Measurements from ENCODE around the gene MCF2L2.

MCF2L2 gene

GRCh38 chr3:183339461-183340086 is 88.8 kb downstream of the MCF2L2 start:
- CTCF ChIA-PET, result no interaction called here
- TF ChIP-seq, protein P1, sequence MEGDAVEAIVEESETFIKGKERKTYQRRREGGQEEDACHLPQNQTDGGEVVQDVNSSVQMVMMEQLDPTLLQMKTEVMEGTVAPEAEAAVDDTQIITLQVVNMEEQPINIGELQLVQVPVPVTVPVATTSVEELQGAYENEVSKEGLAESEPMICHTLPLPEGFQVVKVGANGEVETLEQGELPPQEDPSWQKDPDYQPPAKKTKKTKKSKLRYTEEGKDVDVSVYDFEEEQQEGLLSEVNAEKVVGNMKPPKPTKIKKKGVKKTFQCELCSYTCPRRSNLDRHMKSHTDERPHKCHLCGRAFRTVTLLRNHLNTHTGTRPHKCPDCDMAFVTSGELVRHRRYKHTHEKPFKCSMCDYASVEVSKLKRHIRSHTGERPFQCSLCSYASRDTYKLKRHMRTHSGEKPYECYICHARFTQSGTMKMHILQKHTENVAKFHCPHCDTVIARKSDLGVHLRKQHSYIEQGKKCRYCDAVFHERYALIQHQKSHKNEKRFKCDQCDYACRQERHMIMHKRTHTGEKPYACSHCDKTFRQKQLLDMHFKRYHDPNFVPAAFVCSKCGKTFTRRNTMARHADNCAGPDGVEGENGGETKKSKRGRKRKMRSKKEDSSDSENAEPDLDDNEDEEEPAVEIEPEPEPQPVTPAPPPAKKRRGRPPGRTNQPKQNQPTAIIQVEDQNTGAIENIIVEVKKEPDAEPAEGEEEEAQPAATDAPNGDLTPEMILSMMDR (IDR thresholded peaks at IDR 0.05; ENCODE audit: control extremely low read depth, extremely low read depth, low read depth, missing control alignments), result no peak
- POLR2A ChIA-PET, result no interaction called here
- no peak for DNase-seq (ENCODE audit: extremely low spot score)

DNA sequence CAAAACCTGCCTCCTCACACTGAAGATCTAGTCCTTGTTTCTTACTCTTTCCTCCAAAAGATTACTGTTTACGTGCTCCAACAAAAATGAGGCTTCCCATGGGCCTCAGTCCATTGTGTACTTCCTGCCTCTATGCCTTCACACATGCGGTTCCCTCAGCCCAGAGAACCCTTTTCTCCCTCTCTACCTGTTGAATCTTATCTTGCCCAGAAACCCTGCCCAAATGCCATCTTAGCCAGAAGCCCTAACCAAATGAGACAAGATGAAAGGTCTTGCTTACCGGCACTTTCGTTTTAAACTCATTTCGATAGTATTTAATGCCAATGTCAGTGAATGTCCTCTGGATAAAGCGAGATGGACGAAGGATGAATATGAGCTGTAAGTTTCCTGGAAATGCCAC is 89.9 kb downstream of the MCF2L2 start:
- TF ChIP-seq, protein P1 (IDR thresholded peaks at IDR 0.05; ENCODE audit: control extremely low read depth, extremely low read depth, low read depth, missing control alignments), result no peak
- ChIA-PET CTCF (no interaction called here), POLR2A (no interaction called here)
- DNase-seq (ENCODE audit: extremely low spot score), result no peak

DNA sequence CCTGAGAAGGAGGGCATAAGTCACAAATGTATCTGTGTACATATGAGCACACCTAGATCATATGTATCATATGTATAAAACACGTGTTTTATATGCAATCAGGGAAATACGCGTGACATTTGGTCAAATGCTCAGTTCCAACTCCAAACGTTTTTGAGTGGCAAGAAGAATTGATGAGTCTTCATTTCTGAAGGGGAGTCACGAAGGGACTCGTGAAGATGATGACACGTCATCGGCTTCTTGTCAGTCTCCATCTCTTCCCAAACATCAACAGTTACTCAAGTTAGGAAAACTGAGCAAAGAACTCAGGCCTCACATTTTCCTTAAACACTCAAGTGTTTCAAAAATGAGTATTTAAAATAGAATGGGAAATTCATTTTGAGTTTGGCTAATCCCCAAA is 95.9 kb downstream of the MCF2L2 start:
- DNase-seq (ENCODE audit: extremely low spot score), result no peak
- ChIA-PET CTCF (no interaction called here), POLR2A (no interaction called here)
- TF ChIP-seq, protein P1 (IDR thresholded peaks at IDR 0.05; ENCODE audit: control extremely low read depth, extremely low read depth, low read depth, missing control alignments), result no peak

GRCh38 chr3:183331498-183331897 is 96.9 kb downstream of the MCF2L2 start:
- no peak for DNase-seq (ENCODE audit: extremely low spot score)
- ChIA-PET CTCF (interaction anchor here (0.9 kb wide), 1 partner anchor 12 kb away, joined by 3 read pairs; no protein-coding TSS in a partner anchor), POLR2A (no interaction called here)
- TF ChIP-seq, protein P1 (IDR thresholded peaks at IDR 0.05; ENCODE audit: control extremely low read depth, extremely low read depth, low read depth, missing control alignments), result no peak

DNA sequence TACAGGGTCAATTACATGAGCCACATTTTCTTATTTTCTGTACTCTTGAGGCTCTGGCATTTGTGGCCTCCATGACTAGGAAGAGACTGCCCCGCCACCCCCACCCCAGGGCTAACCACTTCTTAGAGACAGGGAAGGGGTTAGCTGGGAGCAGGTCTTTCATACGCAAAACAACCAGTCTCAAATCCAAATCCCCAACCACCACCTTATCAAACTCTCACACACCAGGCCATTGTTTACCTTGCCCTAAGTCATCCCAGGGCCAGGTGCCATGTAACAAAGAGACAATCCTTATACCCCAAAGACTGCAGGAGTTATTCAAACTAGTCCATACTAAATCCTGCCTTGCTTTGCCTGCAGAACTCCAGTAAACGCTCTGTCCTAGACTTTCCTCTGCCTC is 97.5 kb downstream of the MCF2L2 start:
- DNase-seq (ENCODE audit: extremely low spot score), result no peak
- CTCF ChIA-PET, result no interaction called here
- POLR2A ChIA-PET, result no interaction called here
- TF ChIP-seq, protein P1 (IDR thresholded peaks at IDR 0.05; ENCODE audit: control extremely low read depth, extremely low read depth, low read depth, missing control alignments), result no peak

DNA sequence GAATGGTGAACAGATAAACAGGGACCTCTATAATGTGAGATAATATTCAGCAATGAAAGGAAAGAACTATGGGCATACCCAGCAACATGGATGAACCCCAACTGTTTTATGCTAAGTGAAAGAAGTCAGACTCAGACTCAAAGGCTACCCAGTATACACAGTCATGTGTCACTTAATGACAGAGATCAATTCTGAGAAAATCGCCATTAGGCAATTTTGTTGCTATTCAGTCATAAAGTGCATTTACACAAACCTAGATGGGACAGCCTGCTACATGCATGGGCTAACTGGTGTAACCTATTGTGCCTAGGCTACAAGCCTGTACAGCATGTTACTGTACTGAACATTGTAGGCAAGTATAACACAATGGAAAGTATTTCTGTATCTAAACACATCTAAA is 98.9 kb downstream of the MCF2L2 start:
- DNase-seq (ENCODE audit: extremely low spot score), result no peak
- ChIA-PET CTCF (no interaction called here), POLR2A (no interaction called here)
- TF ChIP-seq, protein P1 (IDR thresholded peaks at IDR 0.05; ENCODE audit: control extremely low read depth, extremely low read depth, low read depth, missing control alignments), result no peak
